HG02840 (cell line): ENCODE data around the gene PMCH.
"Not testable (repeated sequence)": the region's sequence is repeated elsewhere in the genome, so short reads cannot be mapped to it uniquely, and the experiment has no call there.

Experiments used
- ATAC-seq: cut with Tn5 transposase; IDR thresholded peaks from one replicate; pipeline ENCODE4 v1.9.1; 2021; ENCODE audit warnings: mild to moderate bottlenecking, moderate library complexity, moderate number of reproducible peaks; ENCODE audit not compliant: unreplicated experiment, low FRiP score

Gene PMCH

DNA sequence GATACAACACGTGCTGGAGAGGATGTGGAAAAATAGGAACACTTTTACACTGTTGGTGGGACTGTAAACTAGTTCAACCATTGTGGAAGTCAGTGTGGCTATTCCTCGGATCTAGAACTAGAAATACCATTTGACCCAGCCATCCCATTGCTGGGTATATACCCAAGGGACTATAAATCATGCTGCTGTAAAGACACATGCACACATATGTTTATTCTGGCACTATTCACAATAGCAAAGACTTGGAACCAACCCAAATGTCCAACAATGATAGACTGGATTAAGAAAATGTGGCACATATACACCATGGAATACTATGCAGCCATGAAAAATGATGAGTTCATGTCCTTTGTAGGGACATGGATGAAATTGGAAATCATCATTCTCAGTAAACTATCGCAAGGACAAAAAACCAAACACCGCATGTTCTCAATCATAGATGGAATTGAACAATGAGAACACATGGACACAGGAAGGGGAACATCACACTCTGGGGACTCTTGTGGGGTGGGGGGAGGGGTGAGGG, 50.5 kb downstream of the PMCH start:
- not testable (repeated sequence) for ATAC-seq
